Epithelial cell of umbilical artery (primary cell): ENCODE data around the gene ABCA1. TPM values are rescaled to one million over a fixed set of nuclear protein-coding genes. Genes with fewer than 3 reads are reported as not detected.

Source experiments
- total RNA-seq: library from RNA; depleted of rRNA; stranded (reverse); fragments of >200 nt; gene quantifications from 2 replicates; pipeline ENCODE4 v1.2.3, GENCODE V29; 2014

Gene ABCA1, protein sequence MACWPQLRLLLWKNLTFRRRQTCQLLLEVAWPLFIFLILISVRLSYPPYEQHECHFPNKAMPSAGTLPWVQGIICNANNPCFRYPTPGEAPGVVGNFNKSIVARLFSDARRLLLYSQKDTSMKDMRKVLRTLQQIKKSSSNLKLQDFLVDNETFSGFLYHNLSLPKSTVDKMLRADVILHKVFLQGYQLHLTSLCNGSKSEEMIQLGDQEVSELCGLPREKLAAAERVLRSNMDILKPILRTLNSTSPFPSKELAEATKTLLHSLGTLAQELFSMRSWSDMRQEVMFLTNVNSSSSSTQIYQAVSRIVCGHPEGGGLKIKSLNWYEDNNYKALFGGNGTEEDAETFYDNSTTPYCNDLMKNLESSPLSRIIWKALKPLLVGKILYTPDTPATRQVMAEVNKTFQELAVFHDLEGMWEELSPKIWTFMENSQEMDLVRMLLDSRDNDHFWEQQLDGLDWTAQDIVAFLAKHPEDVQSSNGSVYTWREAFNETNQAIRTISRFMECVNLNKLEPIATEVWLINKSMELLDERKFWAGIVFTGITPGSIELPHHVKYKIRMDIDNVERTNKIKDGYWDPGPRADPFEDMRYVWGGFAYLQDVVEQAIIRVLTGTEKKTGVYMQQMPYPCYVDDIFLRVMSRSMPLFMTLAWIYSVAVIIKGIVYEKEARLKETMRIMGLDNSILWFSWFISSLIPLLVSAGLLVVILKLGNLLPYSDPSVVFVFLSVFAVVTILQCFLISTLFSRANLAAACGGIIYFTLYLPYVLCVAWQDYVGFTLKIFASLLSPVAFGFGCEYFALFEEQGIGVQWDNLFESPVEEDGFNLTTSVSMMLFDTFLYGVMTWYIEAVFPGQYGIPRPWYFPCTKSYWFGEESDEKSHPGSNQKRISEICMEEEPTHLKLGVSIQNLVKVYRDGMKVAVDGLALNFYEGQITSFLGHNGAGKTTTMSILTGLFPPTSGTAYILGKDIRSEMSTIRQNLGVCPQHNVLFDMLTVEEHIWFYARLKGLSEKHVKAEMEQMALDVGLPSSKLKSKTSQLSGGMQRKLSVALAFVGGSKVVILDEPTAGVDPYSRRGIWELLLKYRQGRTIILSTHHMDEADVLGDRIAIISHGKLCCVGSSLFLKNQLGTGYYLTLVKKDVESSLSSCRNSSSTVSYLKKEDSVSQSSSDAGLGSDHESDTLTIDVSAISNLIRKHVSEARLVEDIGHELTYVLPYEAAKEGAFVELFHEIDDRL (N-terminal part only)
- total RNA-seq: 16.2 and 24.3 TPM in 2 replicates

DNA sequence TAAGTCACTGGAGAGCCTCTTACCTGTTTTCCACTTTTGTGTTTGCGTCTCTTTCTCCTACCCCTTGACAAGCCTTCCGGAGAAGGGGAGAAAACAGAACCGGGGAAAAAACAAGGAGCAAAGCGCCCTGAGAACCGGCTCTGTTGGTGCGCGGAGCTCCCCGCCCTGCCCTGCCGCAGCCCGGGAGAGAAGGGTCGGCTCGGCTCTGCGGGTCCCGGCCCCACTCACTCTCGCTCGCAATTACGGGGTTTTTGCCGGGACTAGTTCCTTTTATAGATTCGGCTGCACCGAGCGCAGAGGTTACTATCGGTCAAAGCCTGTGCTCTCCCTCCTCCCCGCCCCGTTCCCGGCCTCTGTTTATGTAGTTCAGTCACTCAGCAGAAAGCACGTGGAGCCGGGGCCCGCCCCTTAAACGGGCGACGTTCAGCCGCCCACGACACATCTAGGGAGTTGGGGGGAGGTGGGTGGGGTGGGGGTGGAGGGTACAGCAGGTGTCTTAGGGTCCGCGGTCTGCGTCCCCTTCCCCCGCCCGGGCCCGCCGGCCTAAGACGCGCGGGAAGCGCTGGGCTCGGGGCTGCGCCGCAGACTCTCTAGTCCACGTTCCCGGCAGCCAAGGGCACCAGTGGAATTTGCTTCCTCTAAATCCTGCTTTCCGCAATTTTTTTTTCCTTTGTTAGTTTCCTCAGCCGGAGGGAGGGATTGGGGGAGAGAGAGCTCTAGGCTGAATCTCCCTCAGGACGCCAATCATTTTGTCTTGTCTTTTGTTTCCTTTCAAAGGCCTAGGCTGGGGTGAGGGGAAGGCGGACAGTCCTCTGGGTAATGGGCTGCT is at the start of gene ABCA1:
ABCA1 (minus strand) TSS at position 244 of the 829 bp plus-strand sequence. CDS start 24,476 bp downstream, outside the sequence.

DNA sequence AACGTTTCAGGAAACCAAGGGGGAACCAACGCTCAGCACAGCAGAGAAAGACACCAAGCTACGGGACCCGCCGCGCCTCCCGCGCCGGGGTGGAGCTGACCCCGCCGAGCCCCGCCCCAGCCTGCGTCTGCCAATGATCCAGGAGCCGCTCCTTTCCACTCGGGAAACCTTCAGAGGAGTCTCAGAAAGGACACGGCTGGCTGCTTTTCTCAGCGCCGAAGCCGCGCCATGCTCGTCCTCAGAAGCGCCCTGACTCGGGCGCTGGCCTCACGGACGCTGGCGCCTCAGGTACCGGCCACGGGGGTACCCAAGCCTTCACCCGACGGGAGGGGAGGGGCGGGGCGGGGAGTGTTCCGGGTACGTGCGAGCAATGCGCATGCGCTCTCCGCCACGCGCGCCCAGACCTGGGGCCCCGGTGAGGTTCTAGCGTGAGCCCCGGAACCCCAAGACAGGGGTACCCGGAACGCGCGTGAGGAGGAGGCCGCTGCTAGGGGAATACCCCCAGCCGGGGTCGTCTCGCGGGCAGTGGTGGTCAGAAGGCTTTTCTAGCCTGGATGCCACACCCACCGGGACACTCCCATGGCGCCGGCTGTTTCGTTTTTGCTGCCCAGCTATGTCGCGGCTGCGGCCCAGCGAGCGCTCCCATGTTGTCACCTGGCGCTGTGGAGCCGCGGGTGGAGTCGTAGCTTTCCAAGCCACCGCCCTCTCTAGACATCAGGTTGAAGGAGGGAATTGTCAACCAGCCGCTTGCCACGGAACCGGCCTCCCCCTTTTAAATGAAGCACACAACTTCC is 180.2 kb downstream of the ABCA1 start, which contains the start of gene NIPSNAP3A:
NIPSNAP3A (plus strand) TSS at position 119 of the 794 bp plus-strand sequence; CDS start at position 229, 110 bp downstream.

Other genes with a start within 250 kb of the ABCA1 start
- not detected in 2 replicates for gene OR13D1, start 233.6 kb downstream of the ABCA1 start, total RNA-seq
- gene NIPSNAP3A, start 180.5 kb downstream of the ABCA1 start, total RNA-seq: 59.1 and 92.6 TPM in 2 replicates
- gene NIPSNAP3B, start 164.0 kb downstream of the ABCA1 start, total RNA-seq: 0.15 and 0.65 TPM in 2 replicates